Effector memory CD4-positive, alpha-beta T cell (primary cell): ENCODE measurements around the gene MYO3A.

Experiments
- DNase-seq, 3 donors: peaks; one replicate each; pipeline ENCODE4 v3.0.0-alpha.2; 2020
- H3K27ac ChIP-seq: 2 replicates; pipeline ENCODE4 v1.7.0; 2013; ENCODE audit warnings: mild to moderate bottlenecking, low read length, moderate library complexity; ENCODE audit not compliant: insufficient read depth, poor library complexity, severe bottlenecking
- H3K27me3 ChIP-seq: replicated peaks from 2 replicates; pipeline ENCODE4 v1.7.0; 2013; ENCODE audit warnings: mild to moderate bottlenecking, low read length; ENCODE audit not compliant: insufficient read depth, control insufficient read depth, poor library complexity, severe bottlenecking
- H3K36me3 ChIP-seq: 2 replicates; pipeline ENCODE4 v1.7.0; 2013; ENCODE audit warnings: mild to moderate bottlenecking, low read length, moderate library complexity; ENCODE audit not compliant: control insufficient read depth, insufficient read depth
- H3K4me1 ChIP-seq: 2 replicates; pipeline ENCODE4 v1.7.0; 2013; ENCODE audit warnings: low read length, mild to moderate bottlenecking; ENCODE audit not compliant: control insufficient read depth, insufficient read depth, poor library complexity, severe bottlenecking
- H3K4me3 ChIP-seq: 2 replicates; pipeline ENCODE4 v1.7.0; 2013; ENCODE audit warnings: low read length, low read depth, mild to moderate bottlenecking; ENCODE audit not compliant: insufficient read depth, poor library complexity, severe bottlenecking
- H3K9me3 ChIP-seq: 2 replicates; pipeline ENCODE4 v1.7.0; 2013; ENCODE audit warnings: mild to moderate bottlenecking, low read length, moderate library complexity; ENCODE audit not compliant: control insufficient read depth

Gene MYO3A

DNA sequence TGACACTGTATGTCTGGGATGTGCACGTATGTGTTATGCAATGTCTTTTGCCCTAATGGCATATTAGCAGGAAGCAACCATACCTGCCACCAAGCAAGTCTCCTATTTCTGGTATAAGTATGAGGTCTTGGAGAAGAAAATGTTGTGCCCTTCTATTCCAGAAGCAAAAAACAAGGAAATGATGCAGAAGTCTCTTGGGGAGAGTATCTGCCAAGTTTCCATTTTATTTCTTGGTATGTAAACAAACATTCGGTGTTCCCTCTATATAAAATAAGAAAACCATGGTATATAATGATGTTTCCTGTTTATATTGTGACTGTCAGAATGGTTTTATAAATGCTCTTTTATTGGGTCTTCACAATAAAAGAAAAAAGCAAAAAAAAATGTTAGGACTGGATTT, 19.3 kb upstream of the MYO3A start:
- H3K4me3 ChIP-seq = no peak overlapping the region
- no peaks in the 10 kb centered on the region for H3K9me3 ChIP-seq
- no peak for DNase-seq
- no peaks in the 10 kb centered on the region for H3K4me1 ChIP-seq
- no peaks in the 10 kb centered on the region for H3K27me3 ChIP-seq
- no peaks in the 10 kb centered on the region for H3K36me3 ChIP-seq
- no peak overlapping the region for H3K27ac ChIP-seq

GRCh38 chr10:25934621-25935139, 651 bp downstream of the MYO3A start:
- H3K9me3 ChIP-seq = no peaks in the 10 kb centered on the region
- H3K4me1 ChIP-seq = no peaks in the 10 kb centered on the region
- no peak for DNase-seq
- no peak overlapping the region for H3K27ac ChIP-seq
- no peak overlapping the region for H3K4me3 ChIP-seq
- H3K36me3 ChIP-seq = no peaks in the 10 kb centered on the region
- peaks cover 3% of the 10 kb centered on the region for H3K27me3 ChIP-seq

GRCh38 chr10:25938405-25938804, 4.4 kb downstream of the MYO3A start:
- no peak overlapping the region for H3K27ac ChIP-seq
- H3K27me3 ChIP-seq = peaks cover 3% of the 10 kb centered on the region
- H3K36me3 ChIP-seq = no peaks in the 10 kb centered on the region
- no peak for DNase-seq
- no peaks in the 10 kb centered on the region for H3K9me3 ChIP-seq
- no peaks in the 10 kb centered on the region for H3K4me1 ChIP-seq
- H3K4me3 ChIP-seq = no peak overlapping the region

GRCh38 chr10:25944771-25945170, 10.7 kb downstream of the MYO3A start:
- Histone ChIP-seq H3K27me3 (no peaks in the 10 kb centered on the region), H3K36me3 (no peaks in the 10 kb centered on the region), H3K4me3 (no peak overlapping the region), H3K27ac (no peak overlapping the region), H3K4me1 (no peaks in the 10 kb centered on the region), H3K9me3 (no peaks in the 10 kb centered on the region)
- DNase-seq = no peak

DNA sequence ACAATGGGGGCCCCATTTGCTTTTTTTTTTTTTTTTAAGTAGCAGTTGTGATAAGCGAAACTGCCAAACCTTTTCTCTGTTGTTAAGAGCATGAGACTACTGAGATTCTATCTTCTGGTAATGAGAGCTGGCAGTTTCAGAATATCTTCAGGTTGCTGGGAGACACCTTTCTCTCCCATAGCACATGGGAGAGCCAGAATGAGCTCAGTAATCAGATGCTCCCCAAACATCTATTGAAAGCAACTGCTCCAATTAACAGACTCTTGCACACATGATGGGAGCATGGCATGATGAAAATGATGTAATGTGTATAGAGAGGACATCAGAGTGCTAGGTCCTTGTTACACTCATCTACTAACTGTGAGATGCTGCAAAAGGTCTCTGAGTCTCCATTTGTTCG, 18.8 kb downstream of the MYO3A start:
- no peaks in the 10 kb centered on the region for H3K36me3 ChIP-seq
- H3K27ac ChIP-seq = no peak overlapping the region
- no peak for DNase-seq
- H3K9me3 ChIP-seq = no peaks in the 10 kb centered on the region
- H3K27me3 ChIP-seq = no peaks in the 10 kb centered on the region
- no peaks in the 10 kb centered on the region for H3K4me1 ChIP-seq
- no peak overlapping the region for H3K4me3 ChIP-seq

DNA sequence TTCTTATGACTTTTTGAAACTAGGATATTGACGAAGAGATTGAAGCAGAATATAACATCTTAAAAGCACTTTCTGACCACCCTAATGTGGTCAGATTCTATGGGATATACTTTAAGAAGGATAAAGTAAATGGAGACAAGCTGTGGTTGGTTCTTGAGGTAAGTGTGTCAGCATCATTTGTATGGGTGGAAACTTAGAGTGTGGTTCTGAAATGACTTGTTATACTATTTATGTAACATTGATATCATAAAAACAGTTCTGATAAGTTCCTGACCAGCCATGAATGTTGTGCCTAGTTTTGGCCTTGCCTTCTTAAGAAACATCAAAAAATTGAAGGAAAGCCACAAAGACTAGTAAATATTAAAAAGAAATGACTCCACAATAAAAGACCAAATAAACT, 20.8 kb downstream of the MYO3A start:
- Histone ChIP-seq H3K4me3 (no peak overlapping the region), H3K27me3 (no peaks in the 10 kb centered on the region), H3K27ac (no peak overlapping the region), H3K4me1 (no peaks in the 10 kb centered on the region), H3K36me3 (no peaks in the 10 kb centered on the region), H3K9me3 (no peaks in the 10 kb centered on the region)
- DNase-seq = no peak

GRCh38 chr10:25959540-25960232, 25.7 kb downstream of the MYO3A start:
- H3K4me3 ChIP-seq = no peak overlapping the region
- no peaks in the 10 kb centered on the region for H3K4me1 ChIP-seq
- H3K9me3 ChIP-seq = no peaks in the 10 kb centered on the region
- H3K27me3 ChIP-seq = no peaks in the 10 kb centered on the region
- no peak for DNase-seq
- H3K36me3 ChIP-seq = no peaks in the 10 kb centered on the region
- no peak overlapping the region for H3K27ac ChIP-seq

GRCh38 chr10:25965584-25965983, 31.6 kb downstream of the MYO3A start:
- H3K4me1 ChIP-seq = no peaks in the 10 kb centered on the region
- no peaks in the 10 kb centered on the region for H3K27me3 ChIP-seq
- no peak overlapping the region for H3K4me3 ChIP-seq
- no peak for DNase-seq
- H3K9me3 ChIP-seq = no peaks in the 10 kb centered on the region
- no peak overlapping the region for H3K27ac ChIP-seq
- no peaks in the 10 kb centered on the region for H3K36me3 ChIP-seq

DNA sequence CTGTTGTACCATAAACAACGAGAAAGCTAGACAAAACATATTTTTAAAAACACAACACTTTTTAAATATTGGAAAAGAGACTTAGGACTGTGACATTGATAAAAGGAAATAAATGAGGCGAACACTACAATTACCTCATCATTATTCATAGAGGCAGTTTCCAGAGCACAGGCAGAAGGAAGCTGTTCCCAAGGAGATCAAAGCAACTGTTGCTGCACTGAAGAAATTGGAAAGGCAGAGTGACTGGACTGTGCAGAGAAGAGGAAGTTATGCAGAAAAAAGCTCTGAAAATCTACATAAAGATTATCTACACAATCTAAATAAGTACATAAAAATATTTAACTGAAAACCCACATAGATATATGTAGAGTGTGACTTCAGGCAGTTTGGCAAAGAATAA, 32.8 kb downstream of the MYO3A start:
- Histone ChIP-seq H3K4me3 (no peak overlapping the region), H3K27me3 (no peaks in the 10 kb centered on the region), H3K9me3 (no peaks in the 10 kb centered on the region), H3K4me1 (no peaks in the 10 kb centered on the region), H3K36me3 (no peaks in the 10 kb centered on the region), H3K27ac (no peak overlapping the region)
- DNase-seq = no peak

GRCh38 chr10:25972631-25973030, 38.6 kb downstream of the MYO3A start:
- Histone ChIP-seq H3K27me3 (no peaks in the 10 kb centered on the region), H3K27ac (no peak overlapping the region), H3K4me1 (no peaks in the 10 kb centered on the region), H3K36me3 (no peaks in the 10 kb centered on the region), H3K9me3 (no peaks in the 10 kb centered on the region), H3K4me3 (no peak overlapping the region)
- no peak for DNase-seq
